Testis (tissue), 3 donors: ENCODE data around the gene COL3A1. TPM values are rescaled to one million over a fixed set of nuclear protein-coding genes. Genes with fewer than 3 reads are reported as not detected.

Experiments
- DNase-seq: peaks from one replicate; pipeline ENCODE4 v3.0.0-alpha.2; 2019
- H3K27ac ChIP-seq, 2 donors: fragments of 200-600 bp; sonication (generic); one replicate each; pipeline ENCODE4 v1.5.1; 2019
- H3K27me3 ChIP-seq: fragments of 200-600 bp; sonication (generic); one replicate; pipeline ENCODE4 v1.5.1; 2019
- H3K36me3 ChIP-seq: fragments of 200-600 bp; sonication (generic); one replicate; pipeline ENCODE4 v1.5.1; 2017; ENCODE audit warnings: low read depth; ENCODE audit errors: missing control alignments
- H3K4me1 ChIP-seq: fragments of 200-600 bp; sonication (generic); one replicate; pipeline ENCODE4 v1.5.1; 2019
- H3K4me3 ChIP-seq, 2 donors: fragments of 200-600 bp; sonication (generic); one replicate each; pipeline ENCODE4 v1.5.1; 2017 to 2019
- H3K9me3 ChIP-seq: fragments of 200-600 bp; sonication (generic); one replicate; pipeline ENCODE4 v1.5.1; 2017
- CTCF ChIP-seq, 3 experiments: fragments of 450-650 bp in 2 of 3; fragments of 200-600 bp in 1 of 3; sonication (generic) in 1 of 3; IDR thresholded peaks; one replicate each; pipeline ENCODE4 v1.5.1; 2016 to 2019; ENCODE audit warnings: antibody characterized with exemption in 3 of 3, mild to moderate bottlenecking in 2 of 3, moderate library complexity in 1 of 3
- POLR2A ChIP-seq: fragments of 450-650 bp; IDR thresholded peaks from one replicate; pipeline ENCODE4 v1.6.1; 2017; ENCODE audit warnings: antibody characterized with exemption, mild to moderate bottlenecking, moderate library complexity
- WGBS, 2 donors: methylation state at CpG; one replicate each; pipeline ENCODE4 v1.1.5; 2018; 5-methylcytosine and 5-hydroxymethylcytosine counted together
- intact Hi-C: fragments of 100-400 bp; cut with DNase I; formaldehyde crosslinking; loops from one replicate; pipeline ENCODE4 v1.15.1; 2023; ENCODE audit warnings: low total_unique reads
- polyA plus RNA-seq: library from polyadenylated mRNA; stranded (reverse); fragments of 350-450 nt; fragmentation: Illumina TruSeq; extraction: RNeasy Lipid Tissue Mini Kit (QIAGEN cat#74804); gene quantifications from one replicate; pipeline ENCODE4 v1.2.3, GENCODE V29; 2014; ENCODE audit warnings: low read depth, low replicate concordance; ENCODE audit not compliant: insufficient read depth
- total RNA-seq, 2 donors: library from RNA; depleted of rRNA; stranded (reverse); fragments of >200 nt; gene quantifications; one replicate each; pipeline ENCODE4 v1.2.3, GENCODE V29; 2016

Gene COL3A1
- total and polyA plus RNA-seq, 3 donors from 2014 or later: 31.3 to 589 (median 39.7) TPM

DNA sequence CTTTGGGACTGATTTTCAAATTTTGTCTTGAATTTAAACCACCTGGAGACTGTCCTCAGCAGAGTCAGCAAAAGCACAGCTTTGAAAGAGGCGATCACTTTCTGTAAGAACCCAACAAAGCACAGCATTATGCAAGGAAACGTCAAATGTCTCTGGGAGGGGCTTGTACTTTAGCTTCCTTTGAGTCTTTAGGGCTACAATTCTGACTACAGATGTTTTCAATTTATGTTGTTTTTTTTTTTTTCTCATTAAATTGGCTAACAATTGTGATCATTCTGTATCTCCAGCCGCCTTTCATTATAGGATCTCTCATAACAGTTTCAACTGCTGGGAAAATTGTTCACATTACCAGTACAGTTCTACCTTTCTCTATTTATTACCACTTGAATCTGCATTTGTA lies 48.3 kb downstream of the COL3A1 start:
- no peak for DNase-seq
- WGBS, 2 donors: 47 to 64% methylated on average over 3 of the region's 3 CpGs
- intact Hi-C loops: no loop called here
- Histone ChIP-seq H3K4me1 (no peaks in the 10 kb centered on the region), H3K9me3 (no peaks in the 10 kb centered on the region), H3K4me3 (no peak overlapping the region), H3K27ac (peak overlapping the region in 1 of 2 donors; percentile 9), H3K27me3 (no peaks in the 10 kb centered on the region), H3K36me3 (no peaks in the 10 kb centered on the region)
- TF ChIP-seq CTCF (IDR thresholded peaks at IDR 0.05) (no peak), POLR2A (no peak)

GRCh38 chr2:189024901-189025618 lies 50.9 kb downstream of the COL3A1 start:
- no peak overlapping the region for H3K4me3 ChIP-seq
- H3K9me3 ChIP-seq: no peaks in the 10 kb centered on the region
- TF ChIP-seq CTCF (IDR thresholded peaks at IDR 0.05): peak in 1 of 3 experiments; percentile 17
- no peak for TF ChIP-seq POLR2A
- no peaks in the 10 kb centered on the region for H3K36me3 ChIP-seq
- no peak for DNase-seq
- H3K27me3 ChIP-seq: no peaks in the 10 kb centered on the region
- H3K27ac ChIP-seq: no peak overlapping the region
- intact Hi-C loops: no loop called here
- H3K4me1 ChIP-seq: no peaks in the 10 kb centered on the region
- 52 to 54% methylated on average over 3 of the region's 3 CpGs for WGBS, 2 donors

- WGBS, 2 donors: 92 to 94% methylated on average over 1 of the region's 1 CpG
- no peaks in the 10 kb centered on the region for H3K9me3 ChIP-seq
- no peaks in the 10 kb centered on the region for H3K36me3 ChIP-seq
- no peak overlapping the region for H3K4me3 ChIP-seq
- no peaks in the 10 kb centered on the region for H3K4me1 ChIP-seq
- no peaks in the 10 kb centered on the region for H3K27me3 ChIP-seq
- TF ChIP-seq POLR2A (no peak), CTCF (IDR thresholded peaks at IDR 0.05) (no peak)
- intact Hi-C loops: no loop called here
- no peak overlapping the region for H3K27ac ChIP-seq
- no peak for DNase-seq
These were observed 63.3 kb downstream of the COL3A1 start for GRCh38 chr2:189037518-189037917.

DNA sequence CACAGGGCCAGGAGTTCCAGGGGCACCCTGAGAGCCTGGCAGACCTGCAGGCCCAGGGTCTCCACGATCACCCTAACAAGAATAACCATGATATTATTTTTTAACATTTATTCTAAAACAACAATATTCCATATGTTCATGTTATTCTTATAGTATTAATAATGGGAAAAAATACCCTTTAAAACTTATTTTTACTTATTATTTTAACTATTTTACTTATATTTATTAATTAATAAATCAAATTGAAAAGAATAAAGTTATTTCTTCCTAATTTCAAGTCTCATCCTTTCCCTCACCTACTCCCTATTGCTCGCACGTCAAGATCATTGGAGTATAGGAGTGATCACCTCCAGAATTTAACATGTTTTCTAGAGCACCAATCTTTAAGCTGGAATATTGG lies 71.7 kb downstream of the COL3A1 start:
- intact Hi-C loops: no loop called here
- no peak for DNase-seq
- Histone ChIP-seq H3K27me3 (no peaks in the 10 kb centered on the region), H3K4me3 (no peak overlapping the region), H3K9me3 (no peaks in the 10 kb centered on the region), H3K4me1 (no peaks in the 10 kb centered on the region), H3K36me3 (no peaks in the 10 kb centered on the region), H3K27ac (no peak overlapping the region)
- WGBS, 2 donors: 96% methylated on average over 3 of the region's 3 CpGs
- TF ChIP-seq POLR2A (no peak), CTCF (IDR thresholded peaks at IDR 0.05) (no peak)

- DNase-seq: no peak
- Histone ChIP-seq H3K4me3 (no peak overlapping the region), H3K4me1 (no peaks in the 10 kb centered on the region), H3K9me3 (no peaks in the 10 kb centered on the region), H3K27me3 (no peaks in the 10 kb centered on the region), H3K36me3 (no peaks in the 10 kb centered on the region), H3K27ac (no peak overlapping the region)
- intact Hi-C loops: no loop called here
- WGBS, 2 donors: 89 to 93% methylated on average over 2 of the region's 2 CpGs
- TF ChIP-seq POLR2A (no peak), CTCF (IDR thresholded peaks at IDR 0.05) (no peak)
These were observed 72.1 kb downstream of the COL3A1 start for GRCh38 chr2:189046320-189046719.
